Mesenchymal stem cell (in vitro differentiated cells and primary cell): Measurements from ENCODE around the gene ZNF418.

ENCODE experiments used
- DNase-seq: peaks from one replicate; pipeline ENCODE4 v3.0.0-alpha.2; 2013
- H2AFZ ChIP-seq: one replicate; pipeline ENCODE4 v1.6.1; 2013; ENCODE audit warnings: low read depth, mild to moderate bottlenecking, control low read depth, inconsistent platforms, low read length, moderate library complexity
- H2AK5ac ChIP-seq: 2 replicates; pipeline ENCODE4 v1.6.1; 2013; ENCODE audit warnings: low read length, moderate library complexity, mild to moderate bottlenecking, inconsistent platforms; ENCODE audit not compliant: severe bottlenecking
- H2BK120ac ChIP-seq: one replicate; pipeline ENCODE4 v1.6.1; 2013; ENCODE audit warnings: low read depth, mild to moderate bottlenecking, inconsistent platforms, low read length, moderate library complexity
- H2BK12ac ChIP-seq, 2 experiments: one replicate each; pipeline ENCODE4 v1.6.1; 2013; ENCODE audit warnings: inconsistent platforms in 2 of 2, low read length in 2 of 2, mild to moderate bottlenecking in 2 of 2, moderate library complexity in 2 of 2, control low read depth in 1 of 2
- H2BK15ac ChIP-seq: one replicate; pipeline ENCODE4 v1.6.1; 2013; ENCODE audit warnings: mild to moderate bottlenecking, low read depth, inconsistent platforms; ENCODE audit not compliant: poor library complexity, severe bottlenecking
- H2BK5ac ChIP-seq: 2 replicates; pipeline ENCODE4 v1.6.1; 2013; ENCODE audit warnings: low read depth, mild to moderate bottlenecking, low read length, control low read depth, inconsistent platforms; ENCODE audit not compliant: poor library complexity, severe bottlenecking
- H3K14ac ChIP-seq, 2 experiments: one replicate each; pipeline ENCODE4 v1.6.1; 2013; ENCODE audit warnings: inconsistent platforms in 2 of 2, low read length in 2 of 2, control low read depth in 1 of 2, mild to moderate bottlenecking in 1 of 2, moderate library complexity in 1 of 2
- H3K18ac ChIP-seq, 2 experiments: one replicate each; pipeline ENCODE4 v1.6.1; 2013; ENCODE audit warnings: inconsistent platforms in 2 of 2, low read length in 2 of 2, control low read depth in 1 of 2, low read depth in 1 of 2, mild to moderate bottlenecking in 1 of 2
- H3K23ac ChIP-seq, 2 experiments: one replicate each; pipeline ENCODE4 v1.6.1; 2013; ENCODE audit warnings: inconsistent platforms in 2 of 2, low read length in 2 of 2, mild to moderate bottlenecking in 2 of 2, moderate library complexity in 2 of 2, control low read depth in 1 of 2
- H3K27ac ChIP-seq: 2 replicates; pipeline ENCODE4 v1.5.1; 2013; ENCODE audit warnings: mild to moderate bottlenecking, moderate library complexity, low read length, control low read depth, inconsistent platforms; ENCODE audit not compliant: poor library complexity, severe bottlenecking
- H3K27me3 ChIP-seq, 2 experiments: 2 replicates each; pipeline versions ENCODE4 v1.6.1 to v1.7.0; 2013; ENCODE audit warnings: low read length in 2 of 2, mild to moderate bottlenecking in 2 of 2, moderate library complexity in 2 of 2, control low read depth in 1 of 2, inconsistent platforms in 1 of 2; ENCODE audit not compliant: control insufficient read depth in 1 of 2, insufficient read depth in 1 of 2
- H3K36me3 ChIP-seq, 2 experiments: 2 replicates each; pipeline versions ENCODE4 v1.6.1 to v1.7.0; 2013; ENCODE audit warnings: low read length in 2 of 2, control low read depth in 1 of 2, inconsistent platforms in 1 of 2, low read depth in 1 of 2, mild to moderate bottlenecking in 1 of 2; ENCODE audit not compliant: insufficient read depth in 2 of 2, control insufficient read depth in 1 of 2
- H3K4ac ChIP-seq, 2 experiments: one replicate each; pipeline ENCODE4 v1.6.1; 2013; ENCODE audit warnings: inconsistent platforms in 2 of 2, low read length in 2 of 2, mild to moderate bottlenecking in 2 of 2, moderate library complexity in 2 of 2, control low read depth in 1 of 2, low read depth in 1 of 2
- H3K4me1 ChIP-seq: 2 replicates; pipeline ENCODE4 v1.6.1; 2013; ENCODE audit warnings: low read depth, low read length, control low read depth; ENCODE audit not compliant: control insufficient read depth, insufficient read depth
- H3K4me2 ChIP-seq: 2 replicates; pipeline ENCODE4 v1.6.1; 2013; ENCODE audit warnings: low read length, mild to moderate bottlenecking, inconsistent platforms; ENCODE audit not compliant: poor library complexity, severe bottlenecking
- H3K4me3 ChIP-seq, 2 experiments: 2 replicates each; pipeline versions ENCODE4 v1.5.1 to v1.7.0; 2013; ENCODE audit warnings: low read length in 2 of 2, mild to moderate bottlenecking in 2 of 2, control low read depth in 1 of 2, low read depth in 1 of 2; ENCODE audit not compliant: insufficient read depth in 1 of 2
- H3K79me1 ChIP-seq: replicated peaks from 2 replicates; pipeline ENCODE4 v1.6.1; 2013; ENCODE audit warnings: mild to moderate bottlenecking, control low read depth, low read length, inconsistent platforms; ENCODE audit not compliant: poor library complexity, severe bottlenecking
- H3K9ac ChIP-seq: 2 replicates; pipeline ENCODE4 v1.7.0; 2013; ENCODE audit warnings: mild to moderate bottlenecking, low read length, moderate library complexity
- H3K9me3 ChIP-seq: 2 replicates; pipeline ENCODE4 v1.7.0; 2013; ENCODE audit warnings: mild to moderate bottlenecking, low read length; ENCODE audit not compliant: control insufficient read depth
- H4K8ac ChIP-seq: one replicate; pipeline ENCODE4 v1.6.1; 2013; ENCODE audit warnings: inconsistent platforms, mild to moderate bottlenecking, low read length, moderate library complexity
- H4K91ac ChIP-seq: one replicate; pipeline ENCODE4 v1.6.1; 2013; ENCODE audit warnings: mild to moderate bottlenecking, low read length, inconsistent platforms
- WGBS: methylation state at CpG from one replicate; pipeline ENCODE4 v1.1.7; 2013; ENCODE audit warnings: mixed read lengths; 5-methylcytosine and 5-hydroxymethylcytosine counted together

The ZNF418 gene

GRCh38 chr19:57961785-57962184 lies 26.6 kb upstream of the ZNF418 start:
- no peak overlapping the region for H2BK120ac ChIP-seq
- no peaks in the 10 kb centered on the region for H3K4me1 ChIP-seq
- H2AK5ac ChIP-seq = no peak overlapping the region
- H2BK5ac ChIP-seq = no peak overlapping the region
- no peaks in the 10 kb centered on the region for H3K79me1 ChIP-seq
- no peak overlapping the region for H2AFZ ChIP-seq
- peaks cover 79% of the 10 kb centered on the region for H3K9me3 ChIP-seq
- H3K9ac ChIP-seq = no peak overlapping the region
- H3K18ac ChIP-seq = no peak overlapping the region
- H3K27ac ChIP-seq = no peak overlapping the region
- no peak overlapping the region for H3K23ac ChIP-seq
- H2BK12ac ChIP-seq = no peak overlapping the region
- H4K91ac ChIP-seq = no peak overlapping the region
- H2BK15ac ChIP-seq = no peak overlapping the region
- H3K4me2 ChIP-seq = no peak overlapping the region
- peaks cover 3 to 15% of the 10 kb centered on the region in 2 experiments for H3K36me3 ChIP-seq
- no peaks in the 10 kb centered on the region for H3K27me3 ChIP-seq
- DNase-seq = no peak
- H3K4ac ChIP-seq = no peak overlapping the region
- peak overlapping the region in 1 of 2 experiments; percentile 47 for H3K4me3 ChIP-seq
- H4K8ac ChIP-seq = no peak overlapping the region
- WGBS = 64% methylated on average over 1 of the region's 1 CpG
- no peak overlapping the region for H3K14ac ChIP-seq

GRCh38 chr19:57954996-57955395 lies 19.8 kb upstream of the ZNF418 start:
- Histone ChIP-seq H3K4me2 (no peak overlapping the region), H3K27ac (no peak overlapping the region), H3K23ac (no peak overlapping the region), H4K91ac (no peak overlapping the region), H2AK5ac (no peak overlapping the region), H3K9ac (no peak overlapping the region), H2BK15ac (no peak overlapping the region), H3K36me3 (no peaks in the 10 kb centered on the region), H3K79me1 (no peaks in the 10 kb centered on the region), H4K8ac (no peak overlapping the region), H3K18ac (no peak overlapping the region), H3K4me3 (no peak overlapping the region), H3K27me3 (no peaks in the 10 kb centered on the region), H3K4ac (no peak overlapping the region), H2AFZ (no peak overlapping the region), H2BK5ac (no peak overlapping the region), H2BK12ac (no peak overlapping the region), H2BK120ac (no peak overlapping the region), H3K14ac (no peak overlapping the region), H3K4me1 (no peaks in the 10 kb centered on the region), H3K9me3 (peaks cover 63% of the 10 kb centered on the region)
- WGBS = 81% methylated on average over 3 of the region's 4 CpGs
- no peak for DNase-seq

- Histone ChIP-seq H3K18ac (no peak overlapping the region), H3K36me3 (no peaks in the 10 kb centered on the region), H2AFZ (no peak overlapping the region), H2BK5ac (no peak overlapping the region), H3K23ac (no peak overlapping the region), H3K4ac (no peak overlapping the region), H3K79me1 (peaks cover 14% of the 10 kb centered on the region), H3K27ac (no peak overlapping the region), H3K4me2 (no peak overlapping the region), H2AK5ac (no peak overlapping the region), H2BK12ac (no peak overlapping the region), H4K91ac (no peak overlapping the region), H3K9me3 (peaks cover 30% of the 10 kb centered on the region), H3K14ac (no peak overlapping the region), H3K9ac (no peak overlapping the region), H3K4me3 (no peak overlapping the region), H2BK15ac (no peak overlapping the region), H3K27me3 (no peaks in the 10 kb centered on the region), H2BK120ac (no peak overlapping the region), H4K8ac (no peak overlapping the region), H3K4me1 (peaks cover 7% of the 10 kb centered on the region)
- no peak for DNase-seq
- WGBS = 90% methylated on average over 12 of the region's 12 CpGs
Observed at GRCh38 chr19:57949702-57950101, 14.5 kb upstream of the ZNF418 start.

- no peak overlapping the region for H2BK12ac ChIP-seq
- no peak overlapping the region for H2BK15ac ChIP-seq
- H3K36me3 ChIP-seq = peaks cover under 1 to 4% of the 10 kb centered on the region in 2 experiments
- H3K27me3 ChIP-seq = no peaks in the 10 kb centered on the region
- peaks cover 7% of the 10 kb centered on the region for H3K4me1 ChIP-seq
- H3K4me2 ChIP-seq = no peak overlapping the region
- no peak overlapping the region for H3K23ac ChIP-seq
- no peak overlapping the region for H4K91ac ChIP-seq
- H3K79me1 ChIP-seq = peaks cover 14% of the 10 kb centered on the region
- H3K4me3 ChIP-seq = no peak overlapping the region
- H3K9me3 ChIP-seq = peaks cover 27% of the 10 kb centered on the region
- H3K4ac ChIP-seq = no peak overlapping the region
- no peak overlapping the region for H3K27ac ChIP-seq
- H3K9ac ChIP-seq = no peak overlapping the region
- no peak overlapping the region for H2AK5ac ChIP-seq
- H3K14ac ChIP-seq = no peak overlapping the region
- H3K18ac ChIP-seq = no peak overlapping the region
- WGBS = 95% methylated on average over 24 of the region's 24 CpGs
- no peak overlapping the region for H2AFZ ChIP-seq
- no peak for DNase-seq
- no peak overlapping the region for H2BK5ac ChIP-seq
- no peak overlapping the region for H2BK120ac ChIP-seq
- H4K8ac ChIP-seq = no peak overlapping the region
Observed at GRCh38 chr19:57949296-57949695, 14.1 kb upstream of the ZNF418 start.
